ENCODE results near the gene MICAL3.

GRCh38 chr22:17831501-17832251, 192.7 kb downstream of the MICAL3 start:
- TF ChIP-seq CTCF (IDR thresholded peaks at IDR 0.05) (no peak), POLR2A (IDR thresholded peaks at IDR 0.05) (no peak)
